ENCODE results near the gene QRSL1. TPM values are rescaled to one million over a fixed set of nuclear protein-coding genes. Genes with fewer than 3 reads are reported as not detected.

QRSL1 gene
- total RNA-seq, 4 donors from 2014 or later: 11.4 to 16.4 (median 15.9) TPM

DNA sequence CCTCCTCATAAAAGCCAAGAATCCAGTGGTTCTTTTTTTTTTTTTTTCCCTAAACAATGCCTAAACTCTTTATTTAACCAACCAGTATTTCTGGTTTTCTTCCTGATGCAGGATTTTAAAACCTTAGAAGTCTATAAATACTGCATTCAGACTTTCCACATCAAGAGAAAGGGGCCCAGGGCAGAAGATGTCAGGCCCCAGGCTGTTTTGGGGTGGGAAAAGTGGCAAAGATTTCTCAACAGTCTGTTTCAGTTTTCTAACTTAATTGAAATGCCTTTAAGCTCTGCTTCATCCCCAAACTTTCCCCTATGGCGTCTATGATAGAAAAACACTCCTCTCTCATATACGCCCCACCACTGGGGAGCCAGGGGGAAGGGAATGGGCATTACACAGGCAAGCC is 33.1 kb downstream of the QRSL1 start:
- Histone ChIP-seq H3K4me1 (no peaks in the 10 kb centered on the region), H3K4me3 (replicated peaks in 1 of 3) (no peak overlapping the region), H3K27ac (no peak overlapping the region), H3K27me3 (no peaks in the 10 kb centered on the region), H3K9me3 (no peaks in the 10 kb centered on the region), H3K36me3 (peaks cover 0 to 8% of the 10 kb centered on the region in 2 donors)
- DNase-seq: no peak
- no peak for TF ChIP-seq POLR2A (IDR thresholded peaks at IDR 0.05)
- TF ChIP-seq, protein P1, sequence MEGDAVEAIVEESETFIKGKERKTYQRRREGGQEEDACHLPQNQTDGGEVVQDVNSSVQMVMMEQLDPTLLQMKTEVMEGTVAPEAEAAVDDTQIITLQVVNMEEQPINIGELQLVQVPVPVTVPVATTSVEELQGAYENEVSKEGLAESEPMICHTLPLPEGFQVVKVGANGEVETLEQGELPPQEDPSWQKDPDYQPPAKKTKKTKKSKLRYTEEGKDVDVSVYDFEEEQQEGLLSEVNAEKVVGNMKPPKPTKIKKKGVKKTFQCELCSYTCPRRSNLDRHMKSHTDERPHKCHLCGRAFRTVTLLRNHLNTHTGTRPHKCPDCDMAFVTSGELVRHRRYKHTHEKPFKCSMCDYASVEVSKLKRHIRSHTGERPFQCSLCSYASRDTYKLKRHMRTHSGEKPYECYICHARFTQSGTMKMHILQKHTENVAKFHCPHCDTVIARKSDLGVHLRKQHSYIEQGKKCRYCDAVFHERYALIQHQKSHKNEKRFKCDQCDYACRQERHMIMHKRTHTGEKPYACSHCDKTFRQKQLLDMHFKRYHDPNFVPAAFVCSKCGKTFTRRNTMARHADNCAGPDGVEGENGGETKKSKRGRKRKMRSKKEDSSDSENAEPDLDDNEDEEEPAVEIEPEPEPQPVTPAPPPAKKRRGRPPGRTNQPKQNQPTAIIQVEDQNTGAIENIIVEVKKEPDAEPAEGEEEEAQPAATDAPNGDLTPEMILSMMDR (IDR thresholded peaks at IDR 0.05): no peak
- 88 to 94% methylated on average over 2 of the region's 2 CpGs for WGBS, 2 donors
- intact Hi-C loops (cut with DNase I): no loop called here

DNA sequence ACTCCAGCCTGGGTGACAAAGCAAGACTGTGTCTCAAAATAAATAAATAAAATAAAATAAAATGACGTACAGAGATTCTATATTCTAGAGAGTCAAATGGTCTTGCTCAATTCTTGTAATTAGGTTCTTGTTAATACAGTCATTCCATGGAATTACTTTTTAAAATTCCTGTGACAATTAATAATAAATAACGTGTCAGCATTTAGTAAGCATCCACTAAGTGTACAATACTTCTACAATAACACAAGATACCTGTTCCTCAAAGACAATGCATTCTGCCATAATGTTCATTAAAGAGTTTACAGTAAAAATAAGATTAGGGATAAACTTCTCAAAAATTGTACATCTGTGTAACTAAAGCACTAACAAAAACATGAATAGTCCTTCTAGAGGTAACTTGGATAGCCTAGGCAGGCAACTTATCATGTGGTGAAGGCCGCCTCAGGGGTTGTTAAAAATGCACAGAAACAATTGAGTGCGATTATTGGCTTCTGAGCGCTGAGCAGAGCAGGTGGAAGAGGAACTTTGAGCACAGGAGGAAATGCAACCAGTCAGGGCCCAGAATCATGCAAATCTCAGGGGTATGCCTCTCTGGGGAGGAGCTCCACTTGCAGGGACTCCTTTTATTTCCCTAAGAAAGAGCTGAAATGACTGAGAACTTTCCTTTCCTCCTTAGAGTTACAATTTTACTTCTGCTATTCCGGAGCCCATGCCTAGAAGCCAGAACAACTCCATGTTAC is 37.1 kb downstream of the QRSL1 start:
- TF ChIP-seq POLR2A (IDR thresholded peaks at IDR 0.05): no peak
- TF ChIP-seq, protein P1 (IDR thresholded peaks at IDR 0.05): no peak
- no peak overlapping the region for H3K4me3 ChIP-seq (replicated peaks in 1 of 3)
- H3K4me1 ChIP-seq: no peaks in the 10 kb centered on the region
- WGBS, 2 donors: 83 to 85% methylated on average over 6 of the region's 6 CpGs
- H3K36me3 ChIP-seq: peaks cover 0 to 8% of the 10 kb centered on the region in 2 donors
- no peak overlapping the region for H3K27ac ChIP-seq
- no peaks in the 10 kb centered on the region for H3K27me3 ChIP-seq
- DNase-seq: no peak
- no peaks in the 10 kb centered on the region for H3K9me3 ChIP-seq
- intact Hi-C loops (cut with DNase I): no loop called here

DNA sequence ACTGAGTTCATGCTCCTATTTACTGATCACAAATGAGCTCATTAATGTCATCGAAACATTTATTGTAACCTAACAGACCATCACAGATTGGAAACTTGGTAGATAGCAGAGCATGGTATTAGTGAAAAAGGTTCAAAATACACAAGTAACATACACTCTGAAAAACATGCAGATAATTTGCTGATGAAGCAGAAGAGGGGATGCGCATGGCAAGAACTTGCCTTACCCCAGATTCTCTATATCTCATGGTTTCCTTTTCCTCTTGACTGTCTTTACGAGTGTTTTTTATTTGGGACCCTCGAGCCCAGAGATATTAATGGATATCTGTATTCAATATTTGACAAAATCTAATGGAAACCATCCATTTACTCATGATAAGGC is 37.6 kb downstream of the QRSL1 start:
- no peak overlapping the region for H3K4me3 ChIP-seq (replicated peaks in 1 of 3)
- no peaks in the 10 kb centered on the region for H3K9me3 ChIP-seq
- no peak overlapping the region for H3K27ac ChIP-seq
- no peaks in the 10 kb centered on the region for H3K4me1 ChIP-seq
- TF ChIP-seq POLR2A (IDR thresholded peaks at IDR 0.05): no peak
- TF ChIP-seq, protein P1 (IDR thresholded peaks at IDR 0.05): no peak
- intact Hi-C loops (cut with DNase I): no loop called here
- no peaks in the 10 kb centered on the region for H3K27me3 ChIP-seq
- DNase-seq: no peak
- WGBS, 2 donors: 96% methylated on average over 4 of the region's 4 CpGs
- peaks cover 0 to 8% of the 10 kb centered on the region in 2 donors for H3K36me3 ChIP-seq

DNA sequence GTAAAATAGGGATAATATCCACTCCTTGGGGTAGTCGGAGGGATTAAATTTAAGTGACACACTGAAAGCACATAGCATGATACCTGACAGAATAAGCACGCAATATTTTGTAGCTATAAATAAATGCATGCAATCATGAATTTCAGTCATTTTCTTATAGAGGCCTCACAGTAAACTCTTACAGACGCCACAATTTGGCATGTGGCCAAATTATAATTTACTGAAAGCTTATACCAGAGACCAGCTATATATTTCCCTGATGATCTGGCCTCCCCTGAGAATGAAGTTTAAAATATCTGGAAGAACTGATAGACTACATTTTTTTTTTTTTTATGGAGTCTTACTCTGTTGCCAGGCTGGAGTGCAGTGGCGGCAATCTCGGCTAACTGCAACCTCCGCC is 40.9 kb downstream of the QRSL1 start:
- Histone ChIP-seq H3K4me1 (no peaks in the 10 kb centered on the region), H3K9me3 (no peaks in the 10 kb centered on the region), H3K27ac (no peak overlapping the region), H3K27me3 (no peaks in the 10 kb centered on the region), H3K4me3 (replicated peaks in 1 of 3) (no peak overlapping the region), H3K36me3 (no peaks in the 10 kb centered on the region)
- intact Hi-C loops (cut with DNase I): no loop called here
- TF ChIP-seq, protein P1 (IDR thresholded peaks at IDR 0.05): no peak
- no peak for TF ChIP-seq POLR2A (IDR thresholded peaks at IDR 0.05)
- no peak for DNase-seq
- WGBS, 2 donors: 89 to 93% methylated on average over 6 of the region's 6 CpGs

DNA sequence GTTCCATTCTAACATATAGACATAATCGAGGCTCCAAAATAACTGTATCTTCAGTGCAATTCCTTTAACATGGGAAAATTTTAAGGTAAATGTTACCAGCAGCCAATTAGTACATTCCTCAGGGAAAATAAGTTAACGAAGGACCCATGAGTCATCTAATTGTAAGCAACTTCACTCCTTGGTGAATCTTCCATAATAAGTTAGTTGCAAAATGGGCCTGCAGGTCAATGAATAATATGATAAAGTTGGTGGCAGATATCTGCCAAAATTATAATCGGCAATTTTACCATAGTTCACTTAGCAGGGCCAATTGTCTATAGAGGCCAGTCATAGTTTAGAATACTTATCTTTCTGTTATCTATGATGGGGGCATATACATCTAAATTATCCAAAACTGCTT is 42.3 kb downstream of the QRSL1 start:
- Histone ChIP-seq H3K36me3 (no peaks in the 10 kb centered on the region), H3K27me3 (no peaks in the 10 kb centered on the region), H3K4me1 (no peaks in the 10 kb centered on the region), H3K4me3 (replicated peaks in 1 of 3) (no peak overlapping the region), H3K27ac (no peak overlapping the region), H3K9me3 (no peaks in the 10 kb centered on the region)
- intact Hi-C loops (cut with DNase I): no loop called here
- WGBS, 2 donors: 94% methylated on average over 3 of the region's 3 CpGs
- DNase-seq: no peak
- TF ChIP-seq, protein P1 (IDR thresholded peaks at IDR 0.05): no peak
- no peak for TF ChIP-seq POLR2A (IDR thresholded peaks at IDR 0.05)
